ENCODE measurements around the gene OR14A2.
"Not testable (repeated sequence)": the region's sequence is repeated elsewhere in the genome, so short reads cannot be mapped to it uniquely, and the experiment has no call there.

The OR14A2 gene

GRCh38 chr1:247748041-247748440, at the start of gene OR14A2:
Gene OR14A2, minus strand, starts transcription at chr1:247748141.
- DNase-seq: no peak

GRCh38 chr1:247797518-247797917, 49.6 kb upstream of the OR14A2 start:
- no peak for DNase-seq

- DNase-seq: no peak
These were observed 21.7 kb upstream of the OR14A2 start for GRCh38 chr1:247769603-247770002.

GRCh38 chr1:247760456-247760855, 12.5 kb upstream of the OR14A2 start, which contains the start of gene OR1C1:
Gene OR1C1, minus strand, starts transcription at chr1:247760556. Its CDS starts 2,150 bp downstream, at chr1:247758406.
- DNase-seq: no peak

GRCh38 chr1:247754311-247754710, 6.4 kb upstream of the OR14A2 start:
- DNase-seq: not testable (repeated sequence)

- DNase-seq: no peak
These were observed 1.9 kb upstream of the OR14A2 start for GRCh38 chr1:247749870-247750269.

- DNase-seq: no peak
These were observed 325 bp downstream of the OR14A2 start for GRCh38 chr1:247747616-247748015.

- no peak for DNase-seq
These were observed 1.5 kb downstream of the OR14A2 start for GRCh38 chr1:247746391-247746935.

- DNase-seq: not testable (repeated sequence)
These were observed 5.7 kb downstream of the OR14A2 start for GRCh38 chr1:247742215-247742760.

- no peak for DNase-seq
These were observed 6.2 kb downstream of the OR14A2 start for GRCh38 chr1:247741756-247742155.

- no peak for DNase-seq
These were observed 7.2 kb downstream of the OR14A2 start for GRCh38 chr1:247740721-247741120.

GRCh38 chr1:247738315-247738714, 9.6 kb downstream of the OR14A2 start, which contains the start of gene OR14K1:
Gene OR14K1, plus strand, starts transcription at chr1:247738615. Its CDS starts 0 bp downstream, at chr1:247738615.
- DNase-seq: no peak

GRCh38 chr1:247721222-247721621, 26.7 kb downstream of the OR14A2 start:
- no peak for DNase-seq

GRCh38 chr1:247716546-247716945, 31.4 kb downstream of the OR14A2 start, which contains the start of gene OR6F1:
Gene OR6F1, minus strand, starts transcription at chr1:247716646. Its CDS starts 3,891 bp downstream, at chr1:247712755.
- no peak for DNase-seq

GRCh38 chr1:247713753-247714152, 34.2 kb downstream of the OR14A2 start:
- no peak for DNase-seq

GRCh38 chr1:247710681-247711080, 37.3 kb downstream of the OR14A2 start:
- not testable (repeated sequence) for DNase-seq

- no peak for DNase-seq
These were observed 46.6 kb downstream of the OR14A2 start for GRCh38 chr1:247701338-247701737.

GRCh38 chr1:247681288-247681897, 66.5 kb downstream of the OR14A2 start:
- DNase-seq: peak; percentile 38

- DNase-seq: no peak
These were observed 67.8 kb downstream of the OR14A2 start for GRCh38 chr1:247680171-247680570.

GRCh38 chr1:247679639-247680038, 68.3 kb downstream of the OR14A2 start, which contains the start of gene OR13G1:
Gene OR13G1, minus strand, starts transcription at chr1:247679739. Its CDS starts 6,698 bp downstream, at chr1:247673041.
- DNase-seq: no peak
